ENCODE results near the gene QSOX2.
A peak's percentile ranks its signal among the peaks of the same experiment; 100 is the strongest.

The QSOX2 gene

DNA sequence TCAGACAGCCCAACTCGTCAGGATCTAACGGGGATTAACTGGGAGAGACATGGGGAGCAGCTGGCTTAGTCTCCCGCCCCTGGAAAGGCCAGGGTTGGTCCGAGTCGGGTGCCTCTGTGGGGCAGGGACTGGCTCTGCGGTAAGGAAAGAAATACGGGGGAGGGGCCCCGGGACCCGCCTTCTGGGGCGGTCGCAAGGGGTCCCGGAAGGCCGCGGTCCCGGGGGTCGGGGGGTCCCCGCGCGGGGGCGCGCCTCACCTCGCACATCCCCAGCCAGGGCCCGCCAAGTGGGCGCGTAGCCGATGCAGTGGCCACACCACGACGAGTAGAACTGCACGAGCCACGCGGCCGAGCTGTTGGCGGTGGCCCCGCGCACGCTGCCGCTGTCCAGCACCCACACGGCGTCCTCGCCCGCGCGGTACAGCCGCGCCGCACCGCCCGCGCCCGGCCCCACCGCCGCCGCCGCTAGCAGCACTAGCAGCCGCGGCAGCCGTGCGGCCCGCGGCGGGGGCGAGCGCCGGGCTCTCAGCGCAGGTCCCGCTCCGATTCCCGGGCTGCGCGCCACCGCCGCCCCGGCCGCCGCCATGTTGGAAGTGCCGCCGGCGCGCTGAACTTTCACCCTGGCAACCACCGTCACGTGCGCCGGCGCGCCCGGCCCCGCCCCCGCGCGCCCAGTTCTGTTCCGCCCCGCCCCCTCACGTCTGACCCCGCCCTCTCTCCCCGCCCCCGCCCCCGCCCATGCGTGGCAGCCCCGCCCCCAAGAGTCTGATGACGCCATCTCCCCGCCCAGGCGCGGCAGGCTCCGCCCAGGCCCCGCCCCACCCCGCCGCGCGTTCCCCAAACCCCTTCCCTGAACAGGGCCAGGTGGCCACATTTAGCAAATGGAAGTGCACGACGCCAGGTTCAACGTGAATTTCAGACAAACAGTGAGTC lies at the start of gene QSOX2:
TSS of gene QSOX2 (minus strand) at position 594 of the 932 bp plus-strand sequence. CDS start at position 585, 9 bp downstream.
- Histone ChIP-seq H3K27me3 (ENCODE audit: insufficient read depth, low read depth) (peaks cover 42% of the 10 kb centered on the region), H3K79me2 (ENCODE audit: insufficient read depth, low read depth) (peaks cover 43% of the 10 kb centered on the region; the same call in 1 of the 2 replicates), H3K4me1 (ENCODE audit: low read depth, poor library complexity, severe bottlenecking) (peaks cover 28% of the 10 kb centered on the region), H3K9ac (peak within 1 kb of the TSS; percentile 79), H3K4me3 (IDR thresholded peaks at IDR 0.05; ENCODE audit: insufficient read depth, low read depth, low read length) (no peak within 1 kb of the TSS), H4K20me1 (ENCODE audit: insufficient read depth) (no peaks in the 10 kb centered on the region), H2AFZ (ENCODE audit: low read depth) (no peak within 1 kb of the TSS; the same call in 1 of the 2 replicates), H3K27ac (peak within 1 kb of the TSS; percentile 17; the same call in 1 of the 2 replicates), H3K36me3 (ENCODE audit: insufficient read depth) (no peaks in the 10 kb centered on the region), H3K4me2 (peak within 1 kb of the TSS; percentile 96)
- no peak for TF ChIP-seq CTCF (conservative IDR thresholded peaks at IDR 0.05; ENCODE audit: low read depth, low read length)

- Histone ChIP-seq H3K4me3 (IDR thresholded peaks at IDR 0.05; ENCODE audit: insufficient read depth, low read depth, low read length) (no peak overlapping the region), H3K9ac (no peak overlapping the region), H3K27ac (no peak overlapping the region), H2AFZ (ENCODE audit: low read depth) (no peak overlapping the region), H3K27me3 (ENCODE audit: insufficient read depth, low read depth) (peaks cover 52% of the 10 kb centered on the region), H3K4me1 (ENCODE audit: low read depth, poor library complexity, severe bottlenecking) (peaks cover 10% of the 10 kb centered on the region), H3K4me2 (no peak overlapping the region), H4K20me1 (ENCODE audit: insufficient read depth) (no peaks in the 10 kb centered on the region), H3K79me2 (ENCODE audit: insufficient read depth, low read depth) (no peaks in the 10 kb centered on the region), H3K36me3 (ENCODE audit: insufficient read depth) (no peaks in the 10 kb centered on the region)
- TF ChIP-seq CTCF (conservative IDR thresholded peaks at IDR 0.05; ENCODE audit: low read depth, low read length), result no peak
Observed at GRCh38 chr9:136295055-136295454, 49.4 kb upstream of the QSOX2 start.

DNA sequence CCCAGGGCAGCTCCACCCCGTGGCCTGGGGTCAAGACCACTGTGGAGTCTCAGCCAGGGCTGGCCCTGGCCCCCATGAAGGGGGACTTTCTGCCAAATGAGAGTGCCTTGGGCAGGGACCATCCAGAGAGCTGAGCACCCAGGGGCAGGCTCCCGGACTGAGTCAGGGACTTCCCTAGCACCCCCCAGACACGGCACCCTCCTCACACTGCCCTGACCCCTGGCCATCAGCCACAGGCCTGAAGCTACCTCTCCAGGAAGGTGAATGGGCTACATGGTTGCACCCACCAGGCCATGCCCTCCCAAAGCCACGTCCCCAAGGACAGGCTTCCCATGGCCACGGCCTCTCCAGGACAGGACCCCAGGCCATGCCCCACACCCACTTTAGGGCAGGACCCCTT lies 48.8 kb upstream of the QSOX2 start:
- Histone ChIP-seq H4K20me1 (ENCODE audit: insufficient read depth) (no peaks in the 10 kb centered on the region), H3K79me2 (ENCODE audit: insufficient read depth, low read depth) (no peaks in the 10 kb centered on the region), H3K27me3 (ENCODE audit: insufficient read depth, low read depth) (peaks cover 52% of the 10 kb centered on the region)

GRCh38 chr9:136293476-136294077 lies 48.0 kb upstream of the QSOX2 start:
- H2AFZ ChIP-seq (ENCODE audit: low read depth), result no peak overlapping the region
- H3K36me3 ChIP-seq (ENCODE audit: insufficient read depth), result no peaks in the 10 kb centered on the region
- H3K79me2 ChIP-seq (ENCODE audit: insufficient read depth, low read depth), result no peaks in the 10 kb centered on the region
- peaks cover 10% of the 10 kb centered on the region for H3K4me1 ChIP-seq (ENCODE audit: low read depth, poor library complexity, severe bottlenecking)
- H4K20me1 ChIP-seq (ENCODE audit: insufficient read depth), result no peaks in the 10 kb centered on the region
- H3K27me3 ChIP-seq (ENCODE audit: insufficient read depth, low read depth), result peaks cover 52% of the 10 kb centered on the region
- H3K4me2 ChIP-seq, result no peak overlapping the region
- H3K9ac ChIP-seq, result no peak overlapping the region
- H3K4me3 ChIP-seq (IDR thresholded peaks at IDR 0.05; ENCODE audit: insufficient read depth, low read depth, low read length), result no peak overlapping the region
- TF ChIP-seq CTCF (conservative IDR thresholded peaks at IDR 0.05; ENCODE audit: low read depth, low read length), result no peak
- H3K27ac ChIP-seq, result no peak overlapping the region

More for the DNA sequence above, 48.8 kb upstream of the QSOX2 start:
- H3K4me3 ChIP-seq (IDR thresholded peaks at IDR 0.05; ENCODE audit: insufficient read depth, low read depth, low read length), result no peak overlapping the region
- no peaks in the 10 kb centered on the region for H3K36me3 ChIP-seq (ENCODE audit: insufficient read depth)
- H3K9ac ChIP-seq, result no peak overlapping the region
- H2AFZ ChIP-seq (ENCODE audit: low read depth), result no peak overlapping the region
- no peak overlapping the region for H3K4me2 ChIP-seq
- H3K4me1 ChIP-seq (ENCODE audit: low read depth, poor library complexity, severe bottlenecking), result peaks cover 10% of the 10 kb centered on the region
- H3K27ac ChIP-seq, result no peak overlapping the region
- no peak for TF ChIP-seq CTCF (conservative IDR thresholded peaks at IDR 0.05; ENCODE audit: low read depth, low read length)
